H9 (cell line): Measurements from ENCODE around the gene PRDM5. TPM values are rescaled to one million over a fixed set of nuclear protein-coding genes. Genes with fewer than 3 reads are reported as not detected.
A peak's percentile ranks its signal among the peaks of the same experiment; 100 is the strongest.

Experiments
- DNase-seq: peaks from one replicate; pipeline ENCODE4 v3.0.0-alpha.2; 2017
- H2AFZ ChIP-seq: one replicate; pipeline ENCODE4 v1.6.1; 2013; ENCODE audit warnings: mild to moderate bottlenecking, low read length, control low read depth, moderate library complexity
- H2AK5ac ChIP-seq: 2 replicates; pipeline ENCODE4 v1.6.1; 2013; ENCODE audit warnings: low read length, control low read depth, mixed read lengths; ENCODE audit not compliant: insufficient read length
- H2BK120ac ChIP-seq: one replicate; pipeline ENCODE4 v1.6.1; 2013; ENCODE audit warnings: low read depth, mild to moderate bottlenecking, low read length, control low read depth, inconsistent platforms; ENCODE audit not compliant: poor library complexity, severe bottlenecking
- H2BK12ac ChIP-seq: 2 replicates; pipeline ENCODE4 v1.6.1; 2013; ENCODE audit warnings: low read length, control low read depth, mixed read lengths, low read depth; ENCODE audit not compliant: insufficient read length
- H2BK15ac ChIP-seq: 2 replicates; pipeline ENCODE4 v1.6.1; 2013; ENCODE audit warnings: low read depth, low read length, control low read depth
- H2BK20ac ChIP-seq: one replicate; pipeline ENCODE4 v1.6.1; 2013; ENCODE audit warnings: low read depth, mild to moderate bottlenecking, low read length, control low read depth, inconsistent platforms; ENCODE audit not compliant: poor library complexity, severe bottlenecking
- H2BK5ac ChIP-seq: 2 replicates; pipeline ENCODE4 v1.6.1; 2013; ENCODE audit warnings: low read length, control low read depth, mixed read lengths; ENCODE audit not compliant: insufficient read length
- H3K14ac ChIP-seq: 2 replicates; pipeline ENCODE4 v1.6.1; 2013; ENCODE audit warnings: low read length, control low read depth; ENCODE audit not compliant: insufficient read depth
- H3K18ac ChIP-seq: 2 replicates; pipeline ENCODE4 v1.6.1; 2013; ENCODE audit warnings: low read depth, mild to moderate bottlenecking, mixed read lengths, low read length, control low read depth; ENCODE audit not compliant: insufficient read length
- H3K23ac ChIP-seq: 2 replicates; pipeline ENCODE4 v1.6.1; 2013; ENCODE audit warnings: low read length, control low read depth, mixed read lengths, low read depth; ENCODE audit not compliant: insufficient read length
- H3K23me2 ChIP-seq: 2 replicates; pipeline ENCODE4 v1.6.1; 2013; ENCODE audit warnings: low read depth, mild to moderate bottlenecking, mixed read lengths, low read length, control low read depth; ENCODE audit not compliant: insufficient read length, poor library complexity, severe bottlenecking
- H3K27ac ChIP-seq: 2 replicates; pipeline ENCODE4 v1.5.1; 2013; ENCODE audit warnings: low read length, control low read depth, mixed read lengths, low read depth; ENCODE audit not compliant: insufficient read length
- H3K27me3 ChIP-seq: 2 replicates; pipeline ENCODE4 v1.6.1; 2013; ENCODE audit warnings: low read length, control low read depth, inconsistent platforms; ENCODE audit not compliant: insufficient read depth
- H3K4ac ChIP-seq: 2 replicates; pipeline ENCODE4 v1.6.1; 2013; ENCODE audit warnings: low read depth, mild to moderate bottlenecking, control low read depth, inconsistent platforms, low read length, moderate library complexity
- H3K4me1 ChIP-seq: 2 replicates; pipeline ENCODE4 v1.6.1; 2013; ENCODE audit warnings: low read length, control low read depth, inconsistent platforms; ENCODE audit not compliant: insufficient read depth
- H3K4me2 ChIP-seq: 2 replicates; pipeline ENCODE4 v1.6.1; 2013; ENCODE audit warnings: low read length, control low read depth, mixed read lengths; ENCODE audit not compliant: insufficient read length, insufficient read depth
- H3K56ac ChIP-seq: 2 replicates; pipeline ENCODE4 v1.6.1; 2013; ENCODE audit warnings: low read depth, mild to moderate bottlenecking, mixed read lengths, low read length, control low read depth; ENCODE audit not compliant: insufficient read length
- H3K79me1 ChIP-seq: 2 replicates; pipeline ENCODE4 v1.6.1; 2013; ENCODE audit warnings: low read depth, mild to moderate bottlenecking, moderate library complexity, low read length, control low read depth, inconsistent platforms; ENCODE audit not compliant: insufficient read depth, poor library complexity, severe bottlenecking
- H3K79me2 ChIP-seq: 2 replicates; pipeline ENCODE4 v1.6.1; 2013; ENCODE audit warnings: low read length, control low read depth, inconsistent platforms; ENCODE audit not compliant: insufficient read depth
- H3K9ac ChIP-seq: 2 replicates; pipeline ENCODE4 v1.6.1; 2013; ENCODE audit warnings: low read length, control low read depth, mixed read lengths; ENCODE audit not compliant: insufficient read length; ENCODE audit errors: extremely low read depth
- H3K9me3 ChIP-seq: one replicate; pipeline ENCODE4 v1.6.1; 2013; ENCODE audit warnings: low read depth, low read length, inconsistent platforms; ENCODE audit not compliant: control insufficient read depth
- H3T11ph ChIP-seq: one replicate; pipeline ENCODE4 v1.6.1; 2013; ENCODE audit warnings: mild to moderate bottlenecking, low read length, control low read depth, inconsistent platforms
- H4K20me1 ChIP-seq: one replicate; pipeline ENCODE4 v1.6.1; 2013; ENCODE audit not compliant: control insufficient read depth, insufficient read length, insufficient read depth
- H4K5ac ChIP-seq: 2 replicates; pipeline ENCODE4 v1.6.1; 2013; ENCODE audit warnings: low read depth, mild to moderate bottlenecking, mixed read lengths, low read length, control low read depth; ENCODE audit not compliant: insufficient read length
- H4K8ac ChIP-seq: replicated peaks from 2 replicates; pipeline ENCODE4 v1.6.1; 2013; ENCODE audit warnings: low read length, control low read depth, mixed read lengths, low read depth; ENCODE audit not compliant: insufficient read length
- H4K91ac ChIP-seq: 2 replicates; pipeline ENCODE4 v1.6.1; 2013; ENCODE audit warnings: low read depth, mild to moderate bottlenecking, moderate library complexity, mixed read lengths, low read length, control low read depth; ENCODE audit not compliant: insufficient read length
- H3K27ac Mint-ChIP-seq, 3 experiments: 2 replicates in 2 of 3; 3 replicates in 1 of 3; pipeline ENCODE4 v1.8.0; 2020 to 2021; ENCODE audit warnings: mixed read lengths in 3 of 3, mild to moderate bottlenecking in 1 of 3, moderate library complexity in 1 of 3
- H3K27me3 Mint-ChIP-seq: 2 replicates; pipeline ENCODE4 v1.8.0; 2021; ENCODE audit warnings: low read depth, mild to moderate bottlenecking, moderate library complexity, mixed read lengths
- H3K36me3 Mint-ChIP-seq, 3 experiments: 2 replicates in 2 of 3; 3 replicates in 1 of 3; pipeline ENCODE4 v1.8.0; 2020 to 2021; ENCODE audit warnings: low read depth in 3 of 3, mixed read lengths in 3 of 3; ENCODE audit not compliant: insufficient read depth in 1 of 3
- H3K4me1 Mint-ChIP-seq, 2 experiments: 2 replicates each; pipeline ENCODE4 v1.8.0; 2020; ENCODE audit warnings: mixed read lengths in 2 of 2
- H3K4me3 Mint-ChIP-seq, 2 experiments: 2 replicates in 1 of 2; 3 replicates in 1 of 2; pipeline ENCODE4 v1.8.0; 2020 to 2021; ENCODE audit warnings: mild to moderate bottlenecking in 2 of 2, mixed read lengths in 2 of 2, moderate library complexity in 1 of 2
- H3K9me3 Mint-ChIP-seq, 2 experiments: 2 replicates in 1 of 2; 3 replicates in 1 of 2; pipeline ENCODE4 v1.8.0; 2020; ENCODE audit warnings: mild to moderate bottlenecking in 2 of 2, mixed read lengths in 2 of 2, moderate library complexity in 1 of 2
- whole genome bisulfite sequencing: extraction: QIAGEN DNeasy Blood & Tissue Kit; methylation state at CpG from one replicate; pipeline ENCODE4 v1.1.7; 2013; ENCODE audit warnings: missing lambda C conversion rate, low lambda C conversion rate, mixed read lengths; ENCODE audit not compliant: insufficient read length; ENCODE audit errors: extremely low coverage; 5-methylcytosine and 5-hydroxymethylcytosine counted together
- total RNA-seq: library from RNA; stranded (reverse); gene quantifications from 2 replicates; pipeline ENCODE4 v1.2.1, GENCODE V29; 2021
- TF ChIP-seq, protein P1 (sequence below): fragments of 200-600 bp; sonication (generic); conservative IDR thresholded peaks from 3 replicates; pipeline ENCODE4 v1.8.0; 2021; ENCODE audit warnings: antibody characterized with exemption, mild to moderate bottlenecking

Gene PRDM5
- total RNA-seq, 1 experiment from 2014 or later, result 21.7 TPM

DNA sequence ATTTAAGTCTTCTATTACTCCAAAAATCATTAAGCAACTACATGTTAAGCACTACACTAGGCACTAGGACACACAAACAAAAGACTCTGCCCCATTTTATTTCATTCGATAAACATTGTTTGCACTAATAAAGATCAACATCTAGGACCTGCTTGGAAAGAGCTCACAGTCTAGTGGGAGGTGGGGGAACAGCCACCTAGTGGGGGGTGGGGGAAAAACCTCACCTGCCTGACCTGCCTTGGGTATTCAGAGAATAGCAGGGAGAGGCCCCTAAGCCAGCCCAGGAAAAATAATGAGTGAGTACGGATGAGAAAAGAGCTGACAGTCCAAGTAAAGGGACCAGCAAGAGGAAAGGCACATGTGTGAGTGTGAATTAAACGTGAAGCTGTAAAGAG lies 52.2 kb downstream of the PRDM5 start:
- H2BK20ac ChIP-seq, result no peak overlapping the region
- H3K27ac Mint-ChIP-seq, result peak overlapping the region in 2 of 3 experiments; percentile 6 to 7; a peak in 2 of 7 replicates
- H4K20me1 ChIP-seq, result no peaks in the 10 kb centered on the region

More for the DNA sequence above, 52.2 kb downstream of the PRDM5 start:
- no peaks in the 10 kb centered on the region for H3K27me3 ChIP-seq
- DNase-seq, result peak; percentile 66
- no peak overlapping the region for H2BK15ac ChIP-seq
- no peak overlapping the region for H3K23ac ChIP-seq
- no peak overlapping the region for H2BK120ac ChIP-seq
- TF ChIP-seq, protein P1, sequence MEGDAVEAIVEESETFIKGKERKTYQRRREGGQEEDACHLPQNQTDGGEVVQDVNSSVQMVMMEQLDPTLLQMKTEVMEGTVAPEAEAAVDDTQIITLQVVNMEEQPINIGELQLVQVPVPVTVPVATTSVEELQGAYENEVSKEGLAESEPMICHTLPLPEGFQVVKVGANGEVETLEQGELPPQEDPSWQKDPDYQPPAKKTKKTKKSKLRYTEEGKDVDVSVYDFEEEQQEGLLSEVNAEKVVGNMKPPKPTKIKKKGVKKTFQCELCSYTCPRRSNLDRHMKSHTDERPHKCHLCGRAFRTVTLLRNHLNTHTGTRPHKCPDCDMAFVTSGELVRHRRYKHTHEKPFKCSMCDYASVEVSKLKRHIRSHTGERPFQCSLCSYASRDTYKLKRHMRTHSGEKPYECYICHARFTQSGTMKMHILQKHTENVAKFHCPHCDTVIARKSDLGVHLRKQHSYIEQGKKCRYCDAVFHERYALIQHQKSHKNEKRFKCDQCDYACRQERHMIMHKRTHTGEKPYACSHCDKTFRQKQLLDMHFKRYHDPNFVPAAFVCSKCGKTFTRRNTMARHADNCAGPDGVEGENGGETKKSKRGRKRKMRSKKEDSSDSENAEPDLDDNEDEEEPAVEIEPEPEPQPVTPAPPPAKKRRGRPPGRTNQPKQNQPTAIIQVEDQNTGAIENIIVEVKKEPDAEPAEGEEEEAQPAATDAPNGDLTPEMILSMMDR, result peak; percentile 72
- H2BK12ac ChIP-seq, result no peak overlapping the region
- no peak overlapping the region for H3T11ph ChIP-seq
- no peaks in the 10 kb centered on the region for H3K36me3 Mint-ChIP-seq
- H3K79me2 ChIP-seq, result no peaks in the 10 kb centered on the region
- H3K27me3 Mint-ChIP-seq, result no peaks in the 10 kb centered on the region
- H3K9ac ChIP-seq, result no peak overlapping the region
- peaks cover 25 to 26% of the 10 kb centered on the region in 2 experiments for H3K4me1 Mint-ChIP-seq
- no peak overlapping the region for H3K4me3 Mint-ChIP-seq
- no peaks in the 10 kb centered on the region for H3K9me3 ChIP-seq
- H3K27ac ChIP-seq, result no peak overlapping the region
- H2AFZ ChIP-seq, result no peak overlapping the region
- H2AK5ac ChIP-seq, result no peak overlapping the region
- H3K9me3 Mint-ChIP-seq, result no peaks in the 10 kb centered on the region
- no peak overlapping the region for H3K4ac ChIP-seq
- H4K91ac ChIP-seq, result no peak overlapping the region
- H3K14ac ChIP-seq, result no peak overlapping the region
- no peak overlapping the region for H4K5ac ChIP-seq
- peaks cover 3% of the 10 kb centered on the region; the same call in 1 of the 2 replicates for H3K4me1 ChIP-seq
- no peak overlapping the region for H3K18ac ChIP-seq
- H3K79me1 ChIP-seq, result no peaks in the 10 kb centered on the region
- H3K23me2 ChIP-seq, result no peaks in the 10 kb centered on the region
- no peak overlapping the region for H3K4me2 ChIP-seq
- H4K8ac ChIP-seq, result no peak overlapping the region
- H3K56ac ChIP-seq, result no peak overlapping the region
- no peak overlapping the region for H2BK5ac ChIP-seq
- no CpG with 5 or more reads among the region's 3 CpGs for WGBS
